IMR-90 (cell line): Measurements from ENCODE around the gene CREG2. TPM values are rescaled to one million over a fixed set of nuclear protein-coding genes. Genes with fewer than 3 reads are reported as not detected.

Experiments used
- ATAC-seq: fragments of 200-7000 bp; cut with Tn5 transposase; 2 replicates; pipeline ENCODE4 v1.9.1; 2020; ENCODE audit warnings: low read depth, mild to moderate bottlenecking, moderate library complexity
- BruUV-seq: library from RNA; stranded (reverse); fragments of 400-500 nt; replicated peaks from 2 replicates; lab custom pipeline; 2021; lab: Mats Ljungman, UMichigan
- CTCF ChIA-PET: fragments of 300-600 bp; formaldehyde crosslinking; extraction: SDS; loops from one replicate; lab custom pipeline; 2021; ENCODE audit warnings: antibody characterized with exemption; lab: Yijun Ruan, JAX
- POLR2A ChIA-PET: fragments of 300-600 bp; sonication (Branson Sonifier 250); formaldehyde crosslinking; loops from one replicate; lab custom pipeline; 2022; ENCODE audit warnings: antibody characterized with exemption; ENCODE audit not compliant: unreplicated experiment; lab: Charles Lee
- DNase-seq: peaks from one replicate; pipeline ENCODE4 v3.0.0; 2013
- H2AFZ ChIP-seq: replicated peaks from 2 replicates; pipeline ENCODE3; 2013; ENCODE audit warnings: low read length, mild to moderate bottlenecking; ENCODE audit not compliant: poor library complexity
- H2AK5ac ChIP-seq: 2 replicates; pipeline ENCODE4 v1.6.1; 2013; ENCODE audit warnings: low read depth, low read length, inconsistent platforms
- H2AK9ac ChIP-seq: replicated peaks from 2 replicates; pipeline ENCODE3; 2013; ENCODE audit warnings: mild to moderate bottlenecking, low read depth, low read length, moderate library complexity; ENCODE audit not compliant: poor library complexity
- H2BK120ac ChIP-seq: 2 replicates; pipeline ENCODE4 v1.6.1; 2013; ENCODE audit warnings: low read depth, low read length, inconsistent platforms
- H2BK15ac ChIP-seq: 3 replicates; pipeline ENCODE4 v1.6.1; 2013; ENCODE audit warnings: low read depth, low read length, inconsistent platforms
- H2BK20ac ChIP-seq: 2 replicates; pipeline ENCODE4 v1.6.1; 2013; ENCODE audit warnings: low read depth, mild to moderate bottlenecking, inconsistent platforms, low read length, moderate library complexity
- H2BK5ac ChIP-seq: 2 replicates; pipeline ENCODE4 v1.6.1; 2013; ENCODE audit warnings: mild to moderate bottlenecking, low read depth, low read length, inconsistent platforms; ENCODE audit not compliant: poor library complexity, severe bottlenecking
- H3K14ac ChIP-seq: replicated peaks from 2 replicates; pipeline ENCODE4 v1.6.1; 2013; ENCODE audit warnings: low read depth, low read length, inconsistent platforms
- H3K18ac ChIP-seq: 2 replicates; pipeline ENCODE4 v1.6.1; 2013; ENCODE audit warnings: low read depth, low read length, control low read depth
- H3K23ac ChIP-seq: 2 replicates; pipeline ENCODE4 v1.6.1; 2013; ENCODE audit warnings: low read depth, low read length, inconsistent platforms
- H3K27ac ChIP-seq: 2 replicates; pipeline ENCODE4 v1.5.1; 2013; ENCODE audit warnings: mild to moderate bottlenecking, control low read depth, low read length; ENCODE audit not compliant: insufficient read depth
- H3K27me3 ChIP-seq: 2 replicates; pipeline ENCODE4 v1.6.1; 2013; ENCODE audit warnings: low read length; ENCODE audit not compliant: control insufficient read depth, insufficient read depth
- H3K36me3 ChIP-seq: 2 replicates; pipeline ENCODE4 v1.6.1; 2013; ENCODE audit warnings: low read length, mixed read lengths; ENCODE audit not compliant: control insufficient read depth, insufficient read depth
- H3K4ac ChIP-seq: 2 replicates; pipeline ENCODE4 v1.6.1; 2013; ENCODE audit warnings: low read depth, low read length, inconsistent platforms
- H3K4me1 ChIP-seq: 2 replicates; pipeline ENCODE4 v1.6.1; 2013; ENCODE audit warnings: low read length, mixed read lengths; ENCODE audit not compliant: control insufficient read depth, insufficient read depth
- H3K4me2 ChIP-seq: 2 replicates; pipeline ENCODE4 v1.6.1; 2013; ENCODE audit warnings: low read depth, mild to moderate bottlenecking, control low read depth, low read length, moderate library complexity
- H3K4me3 ChIP-seq: 2 replicates; pipeline ENCODE4 v1.5.1; 2013; ENCODE audit warnings: low read depth, mild to moderate bottlenecking, control low read depth, low read length, moderate library complexity; ENCODE audit not compliant: insufficient read depth
- H3K56ac ChIP-seq: 2 replicates; pipeline ENCODE4 v1.6.1; 2013; ENCODE audit warnings: low read length, inconsistent platforms; ENCODE audit not compliant: insufficient read depth; ENCODE audit errors: extremely low read depth
- H3K79me1 ChIP-seq, 2 experiments: 2 replicates each; pipeline ENCODE4 v1.6.1; 2013; ENCODE audit warnings: low read length in 2 of 2, inconsistent platforms in 1 of 2, low read depth in 1 of 2
- H3K9ac ChIP-seq: 2 replicates; pipeline ENCODE4 v1.6.1; 2013; ENCODE audit warnings: low read depth, low read length, control low read depth
- H3K9me1 ChIP-seq: 2 replicates; pipeline ENCODE4 v1.6.1; 2013; ENCODE audit warnings: low read length, inconsistent platforms; ENCODE audit not compliant: insufficient read depth
- H3K9me3 ChIP-seq: 2 replicates; pipeline ENCODE4 v1.6.1; 2013; ENCODE audit warnings: low read length; ENCODE audit not compliant: control insufficient read depth, insufficient read depth
- H4K20me1 ChIP-seq: 2 replicates; pipeline ENCODE4 v1.6.1; 2013; ENCODE audit warnings: low read length, inconsistent platforms; ENCODE audit not compliant: insufficient read depth
- H4K5ac ChIP-seq: 2 replicates; pipeline ENCODE4 v1.6.1; 2013; ENCODE audit warnings: mild to moderate bottlenecking, low read depth, low read length, control low read depth
- H4K8ac ChIP-seq, 2 experiments: 2 replicates each; pipeline ENCODE4 v1.6.1; 2013; ENCODE audit warnings: low read depth in 2 of 2, low read length in 2 of 2, control low read depth in 1 of 2, inconsistent platforms in 1 of 2
- H4K91ac ChIP-seq: 2 replicates; pipeline ENCODE4 v1.6.1; 2013; ENCODE audit warnings: low read depth, low read length, inconsistent platforms; ENCODE audit not compliant: insufficient read depth
- BHLHE40 ChIP-seq: fragments of 150-350 bp; IDR thresholded peaks from 2 replicates; pipeline ENCODE4 v1.6.1; 2016; ENCODE audit warnings: mild to moderate bottlenecking, low read depth, low read length
- CHD1 ChIP-seq: IDR thresholded peaks from 2 replicates; pipeline ENCODE4 v1.6.1; 2012; ENCODE audit warnings: low read depth, low read length, improper control_type of control experiment
- WGBS, 2 experiments: methylation state at CpG; one replicate each; pipeline versions ENCODE4 v1.1.5 to v1.1.7; 2013; ENCODE audit warnings: missing lambda C conversion rate in 2 of 2; ENCODE audit not compliant: insufficient read length in 1 of 2; ENCODE audit errors: extremely low coverage in 2 of 2; 5-methylcytosine and 5-hydroxymethylcytosine counted together
- dilution Hi-C: fragments of 300-500 bp; cut with HindIII; formaldehyde crosslinking; loops from one replicate; pipeline ENCODE4 v1.14.3; 2018; ENCODE audit warnings: low sequenced_read_pairs; ENCODE audit not compliant: unreplicated experiment
- in situ Hi-C: fragments of 300-500 bp; cut with MboI; formaldehyde crosslinking; loops from 3 replicates; pipeline ENCODE4 v1.14.3; 2019; ENCODE audit warnings: low sequenced_read_pairs, inconsistent platforms, mixed read lengths
- intact Hi-C: fragments of 100-400 bp; cut with micrococcal nuclease; formaldehyde crosslinking; loops from 2 replicates; pipeline ENCODE4 v1.10.0; 2022
- microRNA-seq, 2 experiments: library from miRNA; stranded (forward) in 1 of 2; unstranded in 1 of 2; fragments of 10-50 nt in 1 of 2; fragments of <30 nt in 1 of 2; gene quantifications in 1 of 2; microRNA quantifications in 1 of 2; one replicate each; pipeline versions ENCODE3 to v1.1.0; 2013 to 2020; ENCODE audit not compliant: insufficient read depth in 1 of 2, insufficient read length in 1 of 2, unreplicated experiment in 1 of 2
- polyA plus RNA-seq, 3 experiments: library from polyadenylated mRNA; depleted of rRNA; stranded (reverse); fragments of >200 nt; gene quantifications; 2 replicates each; pipeline ENCODE4 v1.2.3, GENCODE V29; 2012; ENCODE audit warnings: low replicate concordance in 1 of 3
- small RNA-seq, 5 experiments: library from RNA; depleted of rRNA; stranded (forward); fragments of <200 nt; gene quantifications; one replicate each; pipeline ENCODE3, GENCODE V24; 2012
- total RNA-seq: library from RNA; depleted of rRNA; stranded (reverse); fragments of >200 nt; gene quantifications from 2 replicates; pipeline ENCODE4 v1.2.3, GENCODE V29; 2012; rRNA removed

CREG2 gene
- total and polyA plus RNA-seq, 2 of the 4 experiments (the other 2 are of a cell fraction), result 0.17 TPM; not detected in 1

- Histone ChIP-seq H4K8ac (peak overlapping the region in 1 of 2 experiments; percentile 61; a peak in 1 of 4 replicates), H3K9me1 (peaks cover 8% of the 10 kb centered on the region), H2AK9ac (no peak overlapping the region), H2BK15ac (no peak overlapping the region), H3K23ac (no peak overlapping the region), H2BK5ac (peak overlapping the region; percentile 88), H3K79me1 (peaks cover 24 to 66% of the 10 kb centered on the region in 2 experiments), H3K56ac (no peak overlapping the region), H3K27ac (no peak overlapping the region), H3K4me3 (no peak overlapping the region), H3K9me3 (no peaks in the 10 kb centered on the region), H4K91ac (no peak overlapping the region), H3K27me3 (no peaks in the 10 kb centered on the region), H3K18ac (peak overlapping the region; percentile 76; the same call in 1 of the 2 replicates), H3K36me3 (peaks cover 4% of the 10 kb centered on the region; the same call in 1 of the 2 replicates), H3K14ac (0 out of 2 replicates have a peak overlapping the region, but pooled peaks have one; percentile 56), H2AK5ac (no peak overlapping the region), H3K4me1 (peaks cover 6% of the 10 kb centered on the region), H3K4ac (0 out of 2 replicates have a peak overlapping the region, but pooled peaks have one; percentile 49), H2BK120ac (0 out of 2 replicates have a peak overlapping the region, but pooled peaks have one; percentile 45), H2AFZ (no peak overlapping the region), H2BK20ac (no peak overlapping the region), H3K9ac (no peak overlapping the region), H4K5ac (no peak overlapping the region), H3K4me2 (peak overlapping the region; percentile 67), H4K20me1 (peaks cover 48% of the 10 kb centered on the region)
- in situ Hi-C loops (no loop called here), dilution Hi-C loops (no loop called here), intact Hi-C loops (no loop called here)
- TF ChIP-seq BHLHE40 (peak; percentile 39; the same call in 1 of the 2 replicates), CHD1 (no peak)
- BruUV-seq, result no TSS peak
- ChIA-PET CTCF (interaction anchor here (0.6 kb wide), 1 partner anchor 51 kb away, joined by 3 read pairs; no protein-coding TSS in a partner anchor), POLR2A (no interaction called here)
- no CpG with 5 or more reads among the region's 2 CpGs for WGBS, 2 experiments
- DNase-seq (peak; percentile 86), ATAC-seq (peak; percentile 94)
These were observed 91.4 kb downstream of the CREG2 start for GRCh38 chr2:101295895-101296294.

Small RNAs within 50 kb of the gene (microRNA-seq; reads per million reads assigned to microRNA genes)
- gene MIR5696, result 0 reads per million in 2 experiments

Small RNAs within 50 kb of the gene (small RNA-seq; reads per million reads assigned to genes)
- gene MIR5696, result 0 to 3.8 (median 0.42) reads per million in 5 experiments

Other genes starting within 250 kb of the CREG2 start
- gene TBC1D8, start 236.1 kb downstream of the CREG2 start, total RNA-seq, result 0.83 and 1.3 TPM in 2 replicates
- gene TBC1D8, start 236.1 kb downstream of the CREG2 start, polyA plus RNA-seq (2012; rRNA removed), result 0.98 and 1.5 TPM in 2 replicates
- 33.6 and 36.4 TPM in 2 replicates for gene CNOT11, start 134.6 kb downstream of the CREG2 start, total RNA-seq
- 50.3 and 55.8 TPM in 2 replicates for gene CNOT11, start 134.6 kb downstream of the CREG2 start, polyA plus RNA-seq (2012; rRNA removed)
- gene RNF149, start 78.8 kb downstream of the CREG2 start, total RNA-seq, result 18.6 and 26.4 TPM in 2 replicates
- 13.0 and 14.5 TPM in 2 replicates for gene RNF149, start 78.8 kb downstream of the CREG2 start, polyA plus RNA-seq (2012; rRNA removed)
- 1.9 and 2.9 TPM in 2 replicates for gene RFX8, start 87.6 kb upstream of the CREG2 start, total RNA-seq
- gene RFX8, start 87.6 kb upstream of the CREG2 start, polyA plus RNA-seq (2012; rRNA removed), result 3.4 and 5.3 TPM in 2 replicates